Spleen (tissue), 7 donors: Measurements from ENCODE around the gene BANP.
"Not testable (repeated sequence)": the region's sequence is repeated elsewhere in the genome, so short reads cannot be mapped to it uniquely, and the experiment has no call there.

Experiments
- POLR2A ChIP-seq, 3 donors: fragments of 450-650 bp; IDR thresholded peaks; one replicate each; pipeline ENCODE4 v1.5.1; 2017; ENCODE audit warnings: antibody characterized with exemption in 3 of 3, mild to moderate bottlenecking in 1 of 3
- POLR2AphosphoS5 ChIP-seq, 3 donors: sonication (generic); formaldehyde crosslinking; IDR thresholded peaks; one replicate each; pipeline ENCODE4 v1.5.1; 2017; ENCODE audit warnings: antibody characterized with exemption in 3 of 3
- TF ChIP-seq, protein P1 (sequence below), 11 experiments: fragments of 200-600 bp in 7 of 11; fragments of 450-650 bp in 4 of 11; sonication (generic) in 4 of 11; IDR thresholded peaks in 8 of 11; conservative IDR thresholded peaks in 3 of 11; 1 replicate in 7 of 11; 2 replicates in 4 of 11; pipeline versions ENCODE4 v1.4.0 to v1.8.0; 2016 to 2021; ENCODE audit warnings: antibody characterized with exemption in 11 of 11, inconsistent platforms in 4 of 11, mild to moderate bottlenecking in 1 of 11
- donor health status: DM: no; HTN: no; CAD: no; lungs with moderate emphysema.
- donor health status: DM: no; HTN: no; CAD: no.
- donor health status: DM: no; HTN: no; CAD: no.

GRCh38 chr16:88105574-88106140 is 154.4 kb downstream of the BANP start:
- not testable (repeated sequence) for TF ChIP-seq POLR2AphosphoS5, POLR2A (IDR thresholded peaks at IDR 0.05)
- TF ChIP-seq, protein P1, sequence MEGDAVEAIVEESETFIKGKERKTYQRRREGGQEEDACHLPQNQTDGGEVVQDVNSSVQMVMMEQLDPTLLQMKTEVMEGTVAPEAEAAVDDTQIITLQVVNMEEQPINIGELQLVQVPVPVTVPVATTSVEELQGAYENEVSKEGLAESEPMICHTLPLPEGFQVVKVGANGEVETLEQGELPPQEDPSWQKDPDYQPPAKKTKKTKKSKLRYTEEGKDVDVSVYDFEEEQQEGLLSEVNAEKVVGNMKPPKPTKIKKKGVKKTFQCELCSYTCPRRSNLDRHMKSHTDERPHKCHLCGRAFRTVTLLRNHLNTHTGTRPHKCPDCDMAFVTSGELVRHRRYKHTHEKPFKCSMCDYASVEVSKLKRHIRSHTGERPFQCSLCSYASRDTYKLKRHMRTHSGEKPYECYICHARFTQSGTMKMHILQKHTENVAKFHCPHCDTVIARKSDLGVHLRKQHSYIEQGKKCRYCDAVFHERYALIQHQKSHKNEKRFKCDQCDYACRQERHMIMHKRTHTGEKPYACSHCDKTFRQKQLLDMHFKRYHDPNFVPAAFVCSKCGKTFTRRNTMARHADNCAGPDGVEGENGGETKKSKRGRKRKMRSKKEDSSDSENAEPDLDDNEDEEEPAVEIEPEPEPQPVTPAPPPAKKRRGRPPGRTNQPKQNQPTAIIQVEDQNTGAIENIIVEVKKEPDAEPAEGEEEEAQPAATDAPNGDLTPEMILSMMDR (IDR thresholded peaks at IDR 0.05 in 8 of 11, conservative IDR thresholded peaks at IDR 0.05 in 3 of 11) = not testable (repeated sequence)
